ENCODE results near the gene TUBB2B. TPM values are rescaled to one million over a fixed set of nuclear protein-coding genes. Genes with fewer than 3 reads are reported as not detected.
"Not testable (repeated sequence)": the region's sequence is repeated elsewhere in the genome, so short reads cannot be mapped to it uniquely, and the experiment has no call there.

TUBB2B gene
- total and polyA plus RNA-seq, 4 experiments from 2014 or later: 0.22 to 0.32 TPM; not detected in 2

GRCh38 chr6:3199382-3199781, 28.1 kb downstream of the TUBB2B start:
- peaks cover 0 to 14% (median 4%) of the 10 kb centered on the region in 8 donors for H3K9me3 Mint-ChIP-seq
- no peak overlapping the region for H3K27ac ChIP-seq (ENCODE audit: low read depth, low read length)
- H3K4me3 ChIP-seq (ENCODE audit: low read length in 2 of 2): no peak overlapping the region
- no peak overlapping the region for H3K27ac Mint-ChIP-seq
- H3K36me3 Mint-ChIP-seq: no peaks in the 10 kb centered on the region
- H3K4me3 Mint-ChIP-seq: no peak overlapping the region
- ChIA-PET CTCF (ENCODE audit: partially characterized antibody) (no interaction called here), POLR2A (ENCODE audit: partially characterized antibody) (no interaction called here)
- intact Hi-C loops (cut with micrococcal nuclease): no loop called here
- peaks cover 16 to 19% of the 10 kb centered on the region in 2 donors for H3K27me3 Mint-ChIP-seq
- no peaks in the 10 kb centered on the region for H3K27me3 ChIP-seq (ENCODE audit: insufficient read depth, low read length)
- DNase-seq: no peak
- H3K36me3 ChIP-seq (ENCODE audit: insufficient read depth, low read length): no peaks in the 10 kb centered on the region
- H3K4me1 Mint-ChIP-seq: no peaks in the 10 kb centered on the region
- H3K9me3 ChIP-seq (ENCODE audit: control insufficient read depth in 1 of 2, low read length in 2 of 2): no peaks in the 10 kb centered on the region
- H3K4me1 ChIP-seq (ENCODE audit: insufficient read depth, low read length): no peaks in the 10 kb centered on the region

- H3K4me1 Mint-ChIP-seq; POLR2A ChIA-PET (ENCODE audit: partially characterized antibody); intact Hi-C loops (cut with micrococcal nuclease): not testable (repeated sequence)
Measured at GRCh38 chr6:3197734-3198133, 29.7 kb downstream of the TUBB2B start.

GRCh38 chr6:3196770-3197169, 30.7 kb downstream of the TUBB2B start:
- intact Hi-C loops (cut with micrococcal nuclease): no loop called here

More at GRCh38 chr6:3197734-3198133, 29.7 kb downstream of the TUBB2B start:
- H3K27me3 ChIP-seq (ENCODE audit: insufficient read depth, low read length); H3K9me3 Mint-ChIP-seq; H3K27ac ChIP-seq (ENCODE audit: low read depth, low read length); H3K4me1 ChIP-seq (ENCODE audit: insufficient read depth, low read length); DNase-seq; H3K9me3 ChIP-seq (ENCODE audit: control insufficient read depth in 1 of 2, low read length in 2 of 2); H3K4me3 ChIP-seq (ENCODE audit: low read length in 2 of 2); CTCF ChIA-PET (ENCODE audit: partially characterized antibody); H3K36me3 ChIP-seq (ENCODE audit: insufficient read depth, low read length); H3K4me3 Mint-ChIP-seq; H3K27me3 Mint-ChIP-seq; H3K36me3 Mint-ChIP-seq; H3K27ac Mint-ChIP-seq: not testable (repeated sequence)

GRCh38 chr6:3195695-3196497, 31.6 kb downstream of the TUBB2B start:
- ChIA-PET CTCF (ENCODE audit: partially characterized antibody) (no interaction called here), POLR2A (ENCODE audit: partially characterized antibody) (no interaction called here)
- Mint-ChIP-seq H3K4me3 (no peak overlapping the region), H3K27me3 (peaks cover 5 to 6% of the 10 kb centered on the region in 2 donors), H3K4me1 (no peaks in the 10 kb centered on the region), H3K27ac (no peak overlapping the region), H3K9me3 (peaks cover 0 to 8% (median under 1%) of the 10 kb centered on the region in 8 donors), H3K36me3 (no peaks in the 10 kb centered on the region)
- H3K4me3 ChIP-seq (ENCODE audit: low read length in 2 of 2): no peak overlapping the region
- no peaks in the 10 kb centered on the region for H3K36me3 ChIP-seq (ENCODE audit: insufficient read depth, low read length)
- no peaks in the 10 kb centered on the region for H3K9me3 ChIP-seq (ENCODE audit: control insufficient read depth in 1 of 2, low read length in 2 of 2)
- H3K4me1 ChIP-seq (ENCODE audit: insufficient read depth, low read length): no peaks in the 10 kb centered on the region
- no peak overlapping the region for H3K27ac ChIP-seq (ENCODE audit: low read depth, low read length)
- no peaks in the 10 kb centered on the region for H3K27me3 ChIP-seq (ENCODE audit: insufficient read depth, low read length)
- intact Hi-C loops (cut with micrococcal nuclease): no loop called here
- DNase-seq: no peak

More at GRCh38 chr6:3196770-3197169, 30.7 kb downstream of the TUBB2B start:
- Histone ChIP-seq H3K36me3 (ENCODE audit: insufficient read depth, low read length) (no peaks in the 10 kb centered on the region), H3K27me3 (ENCODE audit: insufficient read depth, low read length) (no peaks in the 10 kb centered on the region), H3K27ac (ENCODE audit: low read depth, low read length) (no peak overlapping the region), H3K9me3 (ENCODE audit: control insufficient read depth in 1 of 2, low read length in 2 of 2) (no peaks in the 10 kb centered on the region), H3K4me1 (ENCODE audit: insufficient read depth, low read length) (no peaks in the 10 kb centered on the region), H3K4me3 (ENCODE audit: low read length in 2 of 2) (no peak overlapping the region)
- DNase-seq: no peak
- Mint-ChIP-seq H3K9me3 (peaks cover 0 to 8% (median under 1%) of the 10 kb centered on the region in 8 donors), H3K4me3 (no peak overlapping the region), H3K27ac (no peak overlapping the region), H3K27me3 (peaks cover 7 to 8% of the 10 kb centered on the region in 2 donors), H3K36me3 (no peaks in the 10 kb centered on the region), H3K4me1 (no peaks in the 10 kb centered on the region)
- ChIA-PET POLR2A (ENCODE audit: partially characterized antibody) (no interaction called here), CTCF (ENCODE audit: partially characterized antibody) (no interaction called here)

GRCh38 chr6:3195420-3195694, 32.1 kb downstream of the TUBB2B start:
- Histone ChIP-seq H3K4me3 (ENCODE audit: low read length in 2 of 2) (no peak overlapping the region), H3K27ac (ENCODE audit: low read depth, low read length) (no peak overlapping the region), H3K27me3 (ENCODE audit: insufficient read depth, low read length) (no peaks in the 10 kb centered on the region), H3K36me3 (ENCODE audit: insufficient read depth, low read length) (no peaks in the 10 kb centered on the region), H3K4me1 (ENCODE audit: insufficient read depth, low read length) (no peaks in the 10 kb centered on the region), H3K9me3 (ENCODE audit: control insufficient read depth in 1 of 2, low read length in 2 of 2) (no peaks in the 10 kb centered on the region)
- no peak overlapping the region for H3K27ac Mint-ChIP-seq
- ChIA-PET POLR2A (ENCODE audit: partially characterized antibody) (no interaction called here), CTCF (ENCODE audit: partially characterized antibody) (no interaction called here)
- H3K4me3 Mint-ChIP-seq: no peak overlapping the region
- H3K9me3 Mint-ChIP-seq: peaks cover 0 to 8% (median under 1%) of the 10 kb centered on the region in 8 donors
- peaks cover 3 to 4% of the 10 kb centered on the region in 2 donors for H3K27me3 Mint-ChIP-seq
- H3K4me1 Mint-ChIP-seq: no peaks in the 10 kb centered on the region
- no peak for DNase-seq
- H3K36me3 Mint-ChIP-seq: no peaks in the 10 kb centered on the region
- intact Hi-C loops (cut with micrococcal nuclease): no loop called here

- no peaks in the 10 kb centered on the region for H3K4me1 Mint-ChIP-seq
- peaks cover 0 to 8% (median 0%) of the 10 kb centered on the region in 8 donors for H3K9me3 Mint-ChIP-seq
- no peaks in the 10 kb centered on the region for H3K9me3 ChIP-seq (ENCODE audit: control insufficient read depth in 1 of 2, low read length in 2 of 2)
- peaks cover 2 to 3% of the 10 kb centered on the region in 2 donors for H3K27me3 Mint-ChIP-seq
- H3K4me3 ChIP-seq (ENCODE audit: low read length in 2 of 2): no peak overlapping the region
- no peaks in the 10 kb centered on the region for H3K27me3 ChIP-seq (ENCODE audit: insufficient read depth, low read length)
- intact Hi-C loops (cut with micrococcal nuclease): no loop called here
- DNase-seq: no peak
- CTCF ChIA-PET (ENCODE audit: partially characterized antibody): no interaction called here
- no peaks in the 10 kb centered on the region for H3K36me3 ChIP-seq (ENCODE audit: insufficient read depth, low read length)
- no peak overlapping the region for H3K27ac Mint-ChIP-seq
- H3K27ac ChIP-seq (ENCODE audit: low read depth, low read length): no peak overlapping the region
- POLR2A ChIA-PET (ENCODE audit: partially characterized antibody): no interaction called here
- H3K36me3 Mint-ChIP-seq: no peaks in the 10 kb centered on the region
- H3K4me3 Mint-ChIP-seq: no peak overlapping the region
- H3K4me1 ChIP-seq (ENCODE audit: insufficient read depth, low read length): no peaks in the 10 kb centered on the region
Measured at GRCh38 chr6:3194535-3195419, 32.7 kb downstream of the TUBB2B start.

- H3K4me1 Mint-ChIP-seq: no peaks in the 10 kb centered on the region
- peaks cover 2 to 4% of the 10 kb centered on the region in 2 donors for H3K27me3 Mint-ChIP-seq
- POLR2A ChIA-PET (ENCODE audit: partially characterized antibody): no interaction called here
- Histone ChIP-seq H3K27ac (ENCODE audit: low read depth, low read length) (no peak overlapping the region), H3K4me3 (ENCODE audit: low read length in 2 of 2) (no peak overlapping the region), H3K4me1 (ENCODE audit: insufficient read depth, low read length) (no peaks in the 10 kb centered on the region), H3K36me3 (ENCODE audit: insufficient read depth, low read length) (no peaks in the 10 kb centered on the region), H3K27me3 (ENCODE audit: insufficient read depth, low read length) (no peaks in the 10 kb centered on the region), H3K9me3 (ENCODE audit: control insufficient read depth in 1 of 2, low read length in 2 of 2) (no peaks in the 10 kb centered on the region)
- H3K36me3 Mint-ChIP-seq: no peaks in the 10 kb centered on the region
- no peaks in the 10 kb centered on the region for H3K9me3 Mint-ChIP-seq
- DNase-seq: no peak
- H3K27ac Mint-ChIP-seq: no peak overlapping the region
- no peak overlapping the region for H3K4me3 Mint-ChIP-seq
- intact Hi-C loops (cut with micrococcal nuclease): no loop called here
- CTCF ChIA-PET (ENCODE audit: partially characterized antibody): no interaction called here
Measured at GRCh38 chr6:3193102-3193849, 34.2 kb downstream of the TUBB2B start.

Measured in CD4-positive, alpha-beta memory T cell (primary cell).